Measurements from ENCODE around the gene NRAS. TPM values are rescaled to one million over a fixed set of nuclear protein-coding genes. Genes with fewer than 3 reads are reported as not detected.

The NRAS gene
- total RNA-seq, 1 donor from 2014 or later = 32.3 TPM

GRCh38 chr1:114728553-114728952 lies 12.0 kb upstream of the NRAS start:
- no peak for DNase-seq (ENCODE audit: low spot score)

- DNase-seq (ENCODE audit: low spot score) = no peak
These were observed 8.7 kb upstream of the NRAS start for GRCh38 chr1:114725230-114725629.

- no peak for DNase-seq (ENCODE audit: low spot score)
These were observed 7.3 kb upstream of the NRAS start for GRCh38 chr1:114723915-114724314.

GRCh38 chr1:114723457-114723856 lies 6.9 kb upstream of the NRAS start:
- DNase-seq (ENCODE audit: low spot score) = no peak

GRCh38 chr1:114720492-114720891 lies 3.9 kb upstream of the NRAS start:
- DNase-seq (ENCODE audit: low spot score) = no peak

GRCh38 chr1:114719424-114719787 lies 2.8 kb upstream of the NRAS start:
- no peak for DNase-seq (ENCODE audit: low spot score)

GRCh38 chr1:114718661-114719423 lies 2.3 kb upstream of the NRAS start:
- no peak for DNase-seq (ENCODE audit: low spot score)

GRCh38 chr1:114715952-114716303 lies 643 bp downstream of the NRAS start:
- DNase-seq (ENCODE audit: low spot score) = no peak

GRCh38 chr1:114712977-114713376 lies 3.6 kb downstream of the NRAS start:
- no peak for DNase-seq (ENCODE audit: low spot score)

- no peak for DNase-seq (ENCODE audit: low spot score)
These were observed 6.2 kb downstream of the NRAS start for GRCh38 chr1:114710360-114710759.

GRCh38 chr1:114707604-114708003 lies 9.0 kb downstream of the NRAS start:
- DNase-seq (ENCODE audit: low spot score) = no peak

- DNase-seq (ENCODE audit: low spot score) = no peak
These were observed 13.3 kb downstream of the NRAS start for GRCh38 chr1:114703242-114703641.

GRCh38 chr1:114702737-114703136 lies 13.8 kb downstream of the NRAS start:
- DNase-seq (ENCODE audit: low spot score) = no peak

- no peak for DNase-seq (ENCODE audit: low spot score)
These were observed 14.6 kb downstream of the NRAS start for GRCh38 chr1:114701931-114702330.

GRCh38 chr1:114700036-114700600 lies 16.5 kb downstream of the NRAS start:
- DNase-seq (ENCODE audit: low spot score) = no peak

GRCh38 chr1:114696810-114697209 lies 19.8 kb downstream of the NRAS start:
- no peak for DNase-seq (ENCODE audit: low spot score)

GRCh38 chr1:114695430-114696058 lies 21.0 kb downstream of the NRAS start, which contains the start of gene AMPD1:
AMPD1 (minus strand) TSS chr1:114695546; CDS start chr1:114695471, 75 bp downstream.
- DNase-seq (ENCODE audit: low spot score) = no peak

- DNase-seq (ENCODE audit: low spot score) = no peak
These were observed 21.8 kb downstream of the NRAS start for GRCh38 chr1:114694540-114695310.

GRCh38 chr1:114692947-114693346 lies 23.6 kb downstream of the NRAS start:
- no peak for DNase-seq (ENCODE audit: low spot score)

GRCh38 chr1:114691061-114691460 lies 25.5 kb downstream of the NRAS start:
- no peak for DNase-seq (ENCODE audit: low spot score)

- no peak for DNase-seq (ENCODE audit: low spot score)
These were observed 26.4 kb downstream of the NRAS start for GRCh38 chr1:114690148-114690547.

- no peak for DNase-seq (ENCODE audit: low spot score)
These were observed 28.0 kb downstream of the NRAS start for GRCh38 chr1:114688526-114688925.

Data from mesenteric fat pad (tissue), 1 donor.